GM18502 (cell line): ENCODE measurements around the gene FRYL.
"Not testable (repeated sequence)": the region's sequence is repeated elsewhere in the genome, so short reads cannot be mapped to it uniquely, and the experiment has no call there.

Experiments used
- ATAC-seq: cut with Tn5 transposase; IDR thresholded peaks from one replicate; pipeline ENCODE4 v1.9.1; 2021; ENCODE audit warnings: mild to moderate bottlenecking; ENCODE audit not compliant: unreplicated experiment, poor library complexity

Gene FRYL

DNA sequence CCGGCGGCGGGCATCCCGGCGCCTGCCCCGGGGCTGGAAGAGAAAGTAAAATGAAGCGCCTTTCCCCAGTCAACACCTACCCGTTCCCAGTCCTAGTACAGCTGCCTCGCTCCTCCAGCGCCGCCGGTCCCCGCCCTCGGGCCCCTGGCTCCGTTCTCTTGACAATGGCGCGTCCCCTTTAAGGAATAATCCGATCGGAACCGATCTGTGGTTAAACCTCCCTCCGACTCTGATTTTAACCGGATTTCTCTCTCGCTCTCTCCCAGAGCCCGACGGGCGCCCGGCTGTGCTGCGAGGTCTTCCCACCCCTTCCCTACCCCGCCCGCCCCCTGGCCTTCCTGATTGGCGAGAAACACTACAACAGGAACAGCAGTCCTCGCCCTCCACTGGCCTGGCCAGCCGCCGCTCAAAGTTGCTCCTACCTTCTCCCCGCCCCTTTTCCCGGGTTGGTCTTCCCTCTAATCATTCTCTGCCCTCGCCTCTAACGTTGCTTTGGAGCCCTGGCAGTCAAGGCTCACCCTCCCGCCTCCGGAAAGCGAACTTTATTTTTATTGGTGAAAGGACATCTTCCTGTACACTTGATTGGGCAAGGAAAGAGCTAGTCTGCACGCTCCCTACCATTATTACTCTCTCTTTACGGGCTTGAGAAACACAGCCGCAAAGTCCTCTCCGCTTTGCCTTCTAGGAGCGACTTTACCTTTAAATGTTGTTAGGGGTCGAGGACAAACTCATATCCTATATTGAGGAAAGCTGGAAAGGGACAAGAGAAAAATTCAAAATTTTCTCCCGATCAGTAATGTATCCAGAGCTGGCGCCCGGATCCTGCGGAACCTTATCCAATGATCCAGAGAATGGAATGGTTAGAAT is at the start of gene FRYL:
Gene FRYL (minus strand): TSS at position 282 of the 867 bp plus-strand sequence. CDS start 145,869 bp downstream, outside the sequence.
- ATAC-seq, result peak; percentile 87

DNA sequence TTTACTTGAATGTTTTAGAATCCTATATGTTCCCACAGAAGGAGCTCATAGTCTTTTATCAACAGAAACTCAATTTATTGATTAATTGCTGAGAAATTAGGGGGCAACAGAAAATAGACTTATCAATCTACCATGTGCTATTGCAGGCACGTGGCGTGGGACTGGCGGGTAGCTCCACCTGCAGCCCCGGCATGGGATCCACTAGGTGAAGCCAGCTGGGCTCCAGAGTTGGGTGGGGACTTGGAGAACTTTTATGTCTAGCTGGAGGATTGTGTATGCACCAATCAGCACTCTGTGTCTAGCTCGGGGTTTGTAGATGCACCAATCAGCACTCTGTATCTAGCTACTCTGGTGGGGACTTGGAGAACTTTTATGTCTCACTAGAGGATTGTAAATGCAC is 47.5 kb upstream of the FRYL start:
- ATAC-seq, result no peak

GRCh38 chr4:48821431-48821830 is 41.4 kb upstream of the FRYL start:
- ATAC-seq, result not testable (repeated sequence)

GRCh38 chr4:48816971-48817370 is 36.9 kb upstream of the FRYL start:
- ATAC-seq, result no peak

GRCh38 chr4:48816297-48816696 is 36.2 kb upstream of the FRYL start:
- not testable (repeated sequence) for ATAC-seq

DNA sequence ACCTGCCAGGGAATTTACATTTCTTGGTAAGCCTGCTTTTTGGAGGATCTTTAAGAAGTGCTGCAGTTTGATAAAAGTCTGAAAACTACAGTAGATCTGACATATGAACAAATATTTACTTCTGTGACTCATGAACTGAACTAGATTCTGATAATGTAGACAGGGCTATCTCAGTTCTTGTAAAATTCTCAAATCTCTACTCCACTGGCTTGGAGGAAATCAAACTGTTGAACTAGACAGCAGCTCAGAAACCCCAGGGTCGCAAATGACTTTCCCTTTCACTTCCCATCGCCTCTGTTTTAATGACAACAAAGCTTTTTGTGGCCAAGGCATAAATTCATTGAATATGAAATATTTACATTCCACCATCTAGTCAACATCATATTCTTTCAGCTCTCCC is 35.4 kb upstream of the FRYL start:
- peak; percentile 51 for ATAC-seq

- peak; percentile 72 for ATAC-seq
These were observed 33.9 kb upstream of the FRYL start for GRCh38 chr4:48813964-48814363.

GRCh38 chr4:48812866-48813265 is 32.8 kb upstream of the FRYL start:
- ATAC-seq, result no peak

- no peak for ATAC-seq
These were observed 24.7 kb upstream of the FRYL start for GRCh38 chr4:48804584-48805301.

DNA sequence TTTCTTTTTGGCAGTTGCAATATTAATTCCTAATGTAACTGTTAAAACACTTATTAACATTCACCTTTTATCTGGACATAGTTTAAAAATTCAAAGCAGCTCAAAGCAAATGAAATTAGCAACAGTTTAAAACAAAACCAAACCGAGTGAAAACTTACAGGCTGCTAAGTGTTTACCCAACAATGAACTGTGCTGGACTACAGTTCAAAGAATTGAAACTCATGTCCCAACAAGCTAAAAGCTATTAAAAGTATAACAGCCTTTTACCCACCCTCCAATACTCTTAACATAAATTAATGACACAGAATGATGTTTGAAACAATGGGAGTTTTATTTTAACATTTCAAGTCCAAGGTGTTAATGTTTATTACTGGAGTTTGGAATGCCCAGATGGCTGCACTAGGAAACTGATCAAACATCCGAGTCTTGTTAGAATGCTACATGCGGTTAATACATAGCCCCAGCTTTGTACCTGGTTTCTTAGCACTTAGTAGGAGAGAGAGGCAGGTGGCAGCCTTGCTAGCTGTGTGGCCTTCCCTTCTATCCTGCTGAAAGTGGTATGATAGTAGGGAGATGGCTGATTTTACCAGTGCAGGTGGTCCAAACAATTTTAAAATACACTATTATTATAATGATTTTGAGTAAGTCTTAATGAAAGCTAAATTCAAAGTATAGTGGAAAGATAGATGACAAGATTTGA is 21.1 kb upstream of the FRYL start:
- no peak for ATAC-seq

GRCh38 chr4:48800155-48800554 is 20.1 kb upstream of the FRYL start:
- not testable (repeated sequence) for ATAC-seq

- ATAC-seq, result peak; percentile 55
These were observed 19.1 kb upstream of the FRYL start for GRCh38 chr4:48799157-48799556.

- ATAC-seq, result no peak
These were observed 18.0 kb upstream of the FRYL start for GRCh38 chr4:48798117-48798516.

DNA sequence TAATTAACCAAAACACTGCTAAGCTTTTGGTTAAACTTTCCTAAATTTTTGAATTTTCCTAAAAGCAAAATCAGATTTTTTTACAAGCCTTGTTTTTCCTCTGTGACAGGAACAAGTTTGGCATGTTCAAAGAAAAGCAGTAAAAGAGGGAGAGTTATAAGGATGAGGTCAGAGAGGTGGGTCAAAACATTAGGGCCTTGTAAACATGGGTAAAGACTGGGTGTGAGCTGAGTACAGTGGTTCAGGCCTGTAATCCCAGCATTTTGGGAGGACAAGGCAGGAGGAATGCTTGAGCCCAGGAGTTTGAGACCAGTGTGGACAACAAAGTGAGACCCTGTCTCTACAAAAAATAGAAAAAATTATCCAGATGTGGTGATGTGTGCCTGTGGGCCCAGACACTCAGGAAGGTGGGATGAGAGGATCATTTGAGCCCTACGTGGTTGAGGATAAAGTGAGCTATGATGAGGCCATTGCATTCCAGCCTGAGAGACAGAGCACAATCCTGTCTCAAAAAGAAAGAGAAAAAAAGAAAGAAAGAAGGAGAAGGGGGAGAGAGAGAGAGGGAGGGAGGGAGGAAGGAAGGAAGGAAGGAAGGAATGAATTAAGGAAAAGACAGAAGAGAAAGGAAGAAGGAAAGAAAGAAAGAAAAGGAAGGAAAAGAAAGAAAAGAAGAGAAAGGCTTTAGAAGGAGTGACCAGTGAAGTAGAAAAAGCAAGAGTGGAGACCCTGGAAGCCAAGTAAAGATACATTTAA is 17.0 kb upstream of the FRYL start:
- ATAC-seq, result no peak

DNA sequence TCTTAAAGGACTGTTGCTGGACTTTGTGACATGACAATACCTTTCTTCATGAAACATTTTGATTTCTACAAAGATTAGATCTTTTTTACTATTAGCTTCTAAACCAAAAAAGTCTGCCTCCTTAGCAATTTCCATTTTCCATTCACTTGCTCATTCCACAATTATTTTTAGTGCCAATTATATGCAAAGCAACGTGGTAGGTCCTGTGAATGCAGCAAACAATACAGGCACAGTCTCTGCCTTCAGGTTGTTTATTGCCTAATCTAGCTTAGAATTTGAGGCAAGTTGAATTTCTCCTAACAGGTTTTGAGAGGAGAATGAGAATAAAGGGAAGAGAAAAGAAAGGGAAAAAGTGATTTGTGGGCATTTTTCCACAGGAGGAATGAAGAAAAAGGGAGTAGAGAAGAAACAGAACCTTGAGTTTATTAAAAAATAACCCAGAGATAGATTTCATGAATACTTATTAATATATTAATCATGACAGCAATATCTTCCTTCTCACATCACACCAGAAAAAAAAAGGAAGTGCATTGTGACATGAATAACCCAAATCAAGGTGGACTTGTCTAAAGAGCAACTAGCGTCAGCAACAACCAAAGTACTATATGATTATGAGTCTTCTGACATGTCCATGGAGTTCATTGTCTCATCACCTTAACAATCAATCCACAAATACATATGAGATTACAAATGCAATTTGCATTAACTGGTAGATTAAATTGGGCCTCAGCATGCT is 16.3 kb upstream of the FRYL start:
- no peak for ATAC-seq

DNA sequence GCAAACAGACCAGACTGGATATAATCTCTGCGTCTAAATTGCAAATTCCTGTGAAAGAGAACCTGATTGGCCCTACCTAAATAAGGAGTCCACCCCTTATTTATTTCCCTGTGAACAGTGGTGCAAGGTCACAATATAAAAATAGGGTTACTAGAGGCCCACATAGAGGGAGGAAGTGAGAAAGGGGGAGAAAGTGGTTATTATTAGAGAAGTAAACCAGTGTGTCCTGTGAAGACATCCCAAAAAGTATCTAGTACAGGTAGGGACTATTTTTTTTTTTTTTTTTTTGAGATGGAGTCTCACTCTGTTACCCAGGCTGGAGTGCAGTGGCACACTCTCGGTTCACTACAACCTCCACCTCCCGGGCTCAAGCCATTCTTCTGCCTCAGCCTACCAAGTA is 15.0 kb upstream of the FRYL start:
- ATAC-seq, result no peak

DNA sequence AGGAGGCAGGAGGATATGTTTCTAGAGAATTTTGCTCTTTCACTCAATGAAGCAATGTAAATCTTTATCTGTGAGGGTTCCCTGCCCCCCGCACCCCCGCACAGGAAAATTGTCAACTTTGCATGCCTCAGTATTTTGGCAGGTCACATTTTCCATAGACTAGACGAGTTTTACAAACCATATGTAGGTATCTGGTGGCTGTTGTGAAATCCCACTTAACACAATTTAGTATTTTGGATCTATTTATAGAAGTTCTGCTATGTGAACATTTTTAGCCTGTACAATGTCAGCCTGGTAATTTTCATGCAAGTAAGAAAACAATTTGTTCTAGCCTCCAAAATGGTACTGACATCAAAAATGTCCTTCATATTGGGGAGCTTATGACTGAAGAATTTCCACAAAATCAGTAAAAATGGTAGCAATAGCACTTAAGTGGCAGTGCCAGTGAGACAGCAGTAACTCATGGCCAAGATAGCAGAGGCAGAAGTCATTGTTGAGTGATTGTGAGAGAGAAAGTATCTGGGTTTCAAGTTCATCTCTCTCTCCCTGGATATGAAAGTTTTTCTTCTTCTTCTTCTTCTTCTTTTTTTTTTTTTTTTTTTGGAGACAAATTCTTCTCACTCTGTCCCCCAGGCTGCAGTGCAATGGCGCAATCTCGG is 12.4 kb upstream of the FRYL start:
- ATAC-seq, result no peak

GRCh38 chr4:48791313-48791712 is 11.2 kb upstream of the FRYL start:
- no peak for ATAC-seq

GRCh38 chr4:48790561-48790960 is 10.5 kb upstream of the FRYL start:
- no peak for ATAC-seq
